HG02970 (cell line): ENCODE measurements around the gene CDCA7.
"Not testable (repeated sequence)": the region's sequence is repeated elsewhere in the genome, so short reads cannot be mapped to it uniquely, and the experiment has no call there.

Experiments
- ATAC-seq: cut with Tn5 transposase; IDR thresholded peaks from one replicate; pipeline ENCODE4 v1.9.1; 2021; ENCODE audit warnings: mild to moderate bottlenecking, moderate library complexity, moderate number of reproducible peaks; ENCODE audit not compliant: unreplicated experiment, low FRiP score

Gene CDCA7

GRCh38 chr2:173357346-173357745 lies 2.7 kb downstream of the CDCA7 start:
- ATAC-seq, result no peak

- ATAC-seq, result no peak
These were observed 3.9 kb downstream of the CDCA7 start for GRCh38 chr2:173358616-173359015.

- ATAC-seq, result no peak
These were observed 4.6 kb downstream of the CDCA7 start for GRCh38 chr2:173359231-173359630.

GRCh38 chr2:173370198-173370597 lies 15.5 kb downstream of the CDCA7 start:
- no peak for ATAC-seq

GRCh38 chr2:173371023-173371422 lies 16.4 kb downstream of the CDCA7 start:
- no peak for ATAC-seq

GRCh38 chr2:173373290-173373689 lies 18.6 kb downstream of the CDCA7 start:
- ATAC-seq, result no peak

- ATAC-seq, result no peak
These were observed 20.0 kb downstream of the CDCA7 start for GRCh38 chr2:173374634-173375033.

GRCh38 chr2:173385534-173385933 lies 30.9 kb downstream of the CDCA7 start:
- ATAC-seq, result not testable (repeated sequence)

GRCh38 chr2:173386021-173386737 lies 31.5 kb downstream of the CDCA7 start:
- no peak for ATAC-seq

GRCh38 chr2:173386738-173387065 lies 32.0 kb downstream of the CDCA7 start:
- ATAC-seq, result no peak

GRCh38 chr2:173387079-173387478 lies 32.4 kb downstream of the CDCA7 start:
- ATAC-seq, result no peak

- no peak for ATAC-seq
These were observed 33.0 kb downstream of the CDCA7 start for GRCh38 chr2:173387660-173388059.

GRCh38 chr2:173388795-173389194 lies 34.1 kb downstream of the CDCA7 start:
- ATAC-seq, result no peak

- ATAC-seq, result no peak
These were observed 35.4 kb downstream of the CDCA7 start for GRCh38 chr2:173390036-173390435.

- ATAC-seq, result no peak
These were observed 38.1 kb downstream of the CDCA7 start for GRCh38 chr2:173392731-173393130.

- no peak for ATAC-seq
These were observed 38.5 kb downstream of the CDCA7 start for GRCh38 chr2:173393186-173393585.

GRCh38 chr2:173393636-173394035 lies 39.0 kb downstream of the CDCA7 start:
- no peak for ATAC-seq

GRCh38 chr2:173394091-173394974 lies 39.7 kb downstream of the CDCA7 start:
- no peak for ATAC-seq

- no peak for ATAC-seq
These were observed 41.1 kb downstream of the CDCA7 start for GRCh38 chr2:173395567-173396351.

- ATAC-seq, result no peak
These were observed 42.9 kb downstream of the CDCA7 start for GRCh38 chr2:173397539-173397938.

GRCh38 chr2:173399229-173399628 lies 44.6 kb downstream of the CDCA7 start:
- ATAC-seq, result no peak
